Activated CD4-positive, alpha-beta T cell treated with anti-CD3 and anti-CD28 coated beads for 1 hour (primary cell): Measurements from ENCODE around the gene SGMS1.
"Not testable (repeated sequence)": the region's sequence is repeated elsewhere in the genome, so short reads cannot be mapped to it uniquely, and the experiment has no call there.

Experiments used
- DNase-seq: peaks from one replicate; pipeline ENCODE4 v3.0.0-alpha.2; 2020

Gene SGMS1

DNA sequence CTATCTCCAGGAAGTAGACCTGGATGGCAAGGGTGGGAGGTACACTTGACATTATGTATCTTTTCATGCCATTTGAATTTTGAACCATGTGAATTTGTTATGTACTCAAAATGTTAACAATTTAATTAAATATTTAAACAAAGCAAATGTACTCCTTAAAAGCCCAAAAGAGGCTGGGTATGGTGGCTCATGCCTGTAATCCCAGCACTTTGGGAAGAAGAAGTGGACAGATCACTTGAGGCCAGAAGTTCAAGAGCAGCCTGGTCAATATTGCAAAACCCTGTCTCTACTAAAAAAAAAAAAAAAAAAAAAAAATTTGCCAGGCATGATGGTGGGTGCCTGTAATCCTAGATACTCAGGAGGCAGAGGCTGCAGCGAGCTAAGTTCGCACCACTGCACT lies 235.6 kb downstream of the SGMS1 start:
- no peak for DNase-seq

GRCh38 chr10:50387732-50388073 lies 236.1 kb downstream of the SGMS1 start:
- no peak for DNase-seq

- DNase-seq, result no peak
These were observed 236.6 kb downstream of the SGMS1 start for GRCh38 chr10:50387007-50387731.

- no peak for DNase-seq
These were observed 238.1 kb downstream of the SGMS1 start for GRCh38 chr10:50385624-50386023.

DNA sequence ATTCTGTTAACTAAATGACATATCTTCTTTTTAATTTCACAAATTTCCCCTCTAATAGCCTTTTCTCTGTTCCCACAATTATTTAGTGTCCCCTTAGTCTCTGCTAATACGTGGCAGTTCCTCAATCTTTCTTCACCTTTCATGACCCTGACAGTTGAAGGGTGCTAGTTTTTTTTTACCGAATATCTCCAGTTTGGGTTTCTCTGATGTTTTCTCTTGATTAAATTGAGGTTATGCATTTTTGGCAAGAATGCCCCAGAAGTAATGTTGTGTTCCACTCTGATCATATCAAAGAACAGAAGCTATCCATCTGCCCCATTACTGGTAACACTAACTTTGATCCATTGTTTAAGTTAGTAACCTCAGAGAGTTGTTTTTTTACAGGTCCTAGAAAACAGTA lies 238.9 kb downstream of the SGMS1 start:
- DNase-seq, result no peak

DNA sequence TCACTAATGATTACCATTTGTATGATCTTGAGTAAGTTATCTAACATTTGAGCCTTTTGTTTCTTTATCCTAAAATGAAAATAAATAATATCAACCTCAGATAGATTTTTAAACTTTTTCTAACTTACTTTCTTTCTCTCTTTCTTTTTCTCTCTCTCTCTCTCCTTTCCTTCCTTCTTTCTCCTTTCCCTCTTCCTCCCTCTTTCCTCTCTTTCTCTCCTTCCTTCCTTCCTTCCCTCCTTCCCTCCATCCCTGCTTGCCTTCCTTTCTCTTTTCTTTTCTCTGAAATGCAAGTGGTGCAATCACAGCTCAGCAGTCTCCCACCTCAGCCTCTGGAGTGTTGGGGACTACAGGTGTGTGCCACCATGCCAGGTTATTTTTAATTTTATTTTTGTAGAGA lies 239.5 kb downstream of the SGMS1 start:
- no peak for DNase-seq

DNA sequence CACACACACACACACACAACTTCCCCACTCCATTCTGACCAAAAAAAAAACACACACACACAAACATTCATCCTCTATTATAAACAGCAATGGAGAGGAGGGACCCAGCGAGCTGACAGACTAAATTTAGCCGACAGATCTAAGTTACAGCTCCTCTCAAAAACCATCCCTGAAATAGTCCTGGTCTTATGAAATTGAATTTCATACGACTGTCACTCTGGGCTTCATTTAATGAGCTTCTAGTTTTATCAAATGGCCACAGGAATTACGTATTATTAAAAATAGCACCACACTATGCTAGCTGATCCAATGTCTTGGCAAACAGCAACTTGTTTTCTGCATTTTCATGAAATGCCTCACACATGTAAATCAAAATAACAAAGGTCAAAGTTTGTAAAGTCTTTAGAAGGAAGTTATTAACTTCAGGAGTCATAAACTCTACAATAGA lies 241.2 kb downstream of the SGMS1 start:
- no peak for DNase-seq

- no peak for DNase-seq
These were observed 242.1 kb downstream of the SGMS1 start for GRCh38 chr10:50381642-50382041.

GRCh38 chr10:50379616-50380015 lies 244.1 kb downstream of the SGMS1 start:
- no peak for DNase-seq

DNA sequence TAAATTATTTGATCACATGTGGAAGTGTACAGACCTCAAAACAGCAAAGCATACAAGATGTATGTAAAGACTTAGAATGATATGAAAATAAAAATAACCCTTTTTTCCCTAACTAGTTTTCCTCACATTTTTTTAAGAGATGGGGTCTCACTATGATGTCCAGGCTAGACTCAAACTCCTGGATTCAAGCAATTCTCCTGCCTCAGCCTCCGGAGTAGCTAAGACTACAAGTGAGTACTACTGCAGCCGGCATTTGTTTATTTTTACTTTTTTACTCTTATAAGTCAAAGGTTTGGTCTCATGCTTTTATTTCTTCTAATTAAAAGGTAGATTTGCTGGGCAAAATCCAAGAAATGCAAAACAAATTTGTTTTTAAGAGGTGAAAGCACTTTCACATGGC lies 248.0 kb downstream of the SGMS1 start:
- DNase-seq, result no peak

DNA sequence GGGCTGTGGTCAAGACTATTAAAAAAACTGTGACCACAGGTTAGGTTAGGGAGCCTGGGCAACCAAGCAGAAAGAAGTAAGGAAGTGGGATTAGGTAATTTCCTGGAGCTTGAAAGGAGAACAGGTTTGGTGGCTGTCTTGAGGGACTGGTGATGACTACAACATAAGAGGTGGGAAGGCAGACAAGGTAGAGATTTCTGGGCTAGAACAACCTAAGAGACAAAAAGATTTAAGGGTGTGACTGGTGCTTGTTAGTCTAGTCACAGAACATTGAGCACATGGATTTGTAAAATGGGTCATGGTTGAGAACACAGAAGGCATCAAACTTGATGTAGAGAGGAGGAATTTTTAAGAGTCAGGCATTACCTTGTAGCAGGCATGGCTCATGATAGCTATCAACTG lies 248.7 kb downstream of the SGMS1 start:
- DNase-seq, result no peak

GRCh38 chr10:50373821-50374501 lies 249.8 kb downstream of the SGMS1 start:
- DNase-seq, result no peak

- DNase-seq, result no peak
These were observed 253.8 kb downstream of the SGMS1 start for GRCh38 chr10:50369931-50370330.

GRCh38 chr10:50367732-50368131 lies 256.0 kb downstream of the SGMS1 start:
- DNase-seq, result no peak

GRCh38 chr10:50366421-50366820 lies 257.3 kb downstream of the SGMS1 start:
- not testable (repeated sequence) for DNase-seq

DNA sequence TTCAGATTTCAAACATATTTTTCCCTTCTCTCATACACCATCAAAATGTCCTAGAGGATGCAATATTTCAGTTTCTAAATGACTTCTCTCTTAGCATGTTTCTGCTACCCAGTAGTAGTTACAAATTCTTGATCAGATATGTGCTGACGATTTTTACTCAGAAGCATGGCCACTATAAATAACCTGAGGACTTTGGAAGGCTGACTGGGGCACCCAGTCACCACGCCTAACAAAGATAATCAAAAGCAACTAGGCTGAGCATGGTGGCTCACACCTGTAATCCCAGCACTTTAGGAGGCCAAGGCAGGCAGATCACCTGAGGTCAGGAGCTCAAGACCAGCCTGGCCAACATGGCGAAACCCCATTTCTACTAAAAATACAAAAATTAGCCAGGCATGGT lies 259.0 kb downstream of the SGMS1 start:
- not testable (repeated sequence) for DNase-seq

GRCh38 chr10:50362547-50363125 lies 261.1 kb downstream of the SGMS1 start:
- no peak for DNase-seq

GRCh38 chr10:50361946-50362345 lies 261.8 kb downstream of the SGMS1 start:
- DNase-seq, result no peak

- no peak for DNase-seq
These were observed 263.5 kb downstream of the SGMS1 start for GRCh38 chr10:50360077-50360850.

GRCh38 chr10:50358925-50359687 lies 264.6 kb downstream of the SGMS1 start:
- DNase-seq, result no peak

DNA sequence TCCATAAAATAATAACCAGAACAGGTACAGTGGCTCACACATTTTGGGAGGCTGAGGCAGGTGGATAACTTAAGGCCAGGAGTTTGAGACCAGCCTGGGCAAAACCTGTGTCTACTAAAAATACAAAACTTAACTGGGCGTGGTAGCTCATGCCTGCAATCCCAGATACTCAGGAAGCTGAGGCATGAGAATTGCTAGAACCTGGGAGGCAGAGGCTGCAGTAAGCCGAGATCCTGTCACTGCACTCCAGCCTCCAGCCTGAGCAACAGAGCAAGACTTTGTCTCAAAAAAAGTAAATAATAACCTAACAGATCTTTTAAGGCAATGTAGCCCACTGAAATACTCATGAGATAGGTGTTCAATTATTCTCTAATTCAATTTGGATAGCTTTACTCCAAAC lies 265.3 kb downstream of the SGMS1 start:
- no peak for DNase-seq

- not testable (repeated sequence) for DNase-seq
These were observed 267.3 kb downstream of the SGMS1 start for GRCh38 chr10:50356481-50356832.
